ENCODE measurements around the gene LYAR. TPM values are rescaled to one million over a fixed set of nuclear protein-coding genes. Genes with fewer than 3 reads are reported as not detected.

LYAR gene
- total and polyA plus RNA-seq, 2 donors (not counting 3 experiments of a cell fraction or from before 2014, with no cell fraction given) = 4.2 to 24.6 TPM

DNA sequence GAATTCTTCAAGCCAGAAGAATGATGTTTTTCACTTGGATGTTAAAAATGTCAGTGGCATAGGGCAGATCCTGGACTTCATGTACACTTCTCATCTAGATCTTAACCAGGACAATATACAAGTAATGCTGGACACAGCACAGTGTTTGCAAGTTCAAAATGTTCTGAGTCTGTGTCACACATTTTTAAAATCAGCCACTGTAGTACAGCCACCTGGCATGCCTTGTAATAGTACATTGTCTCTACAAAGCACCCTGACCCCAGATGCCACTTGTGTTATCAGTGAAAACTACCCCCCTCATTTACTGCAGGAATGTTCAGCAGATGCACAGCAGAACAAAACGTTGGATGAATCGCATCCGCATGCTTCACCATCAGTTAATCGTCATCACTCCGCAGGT, 12.0 kb upstream of the LYAR start:
- intact Hi-C loops (cut with micrococcal nuclease) (no loop called here), dilution Hi-C loops (cut with MboI; ENCODE audit: extremely low pct_ligation_motif_present, low sequenced_read_pairs) (no loop called here)
- H2AFZ ChIP-seq (ENCODE audit: low read depth, low read length) = no peak overlapping the region
- peaks cover 2 to 18% of the 10 kb centered on the region in 2 experiments for H3K36me3 ChIP-seq (ENCODE audit: control insufficient read depth in 2 of 2, extremely low read depth in 1 of 2, insufficient read depth in 2 of 2, low read length in 2 of 2)
- no peaks in the 10 kb centered on the region for H4K20me1 ChIP-seq (replicated peaks; ENCODE audit: control insufficient read depth, extremely low read depth, insufficient read depth, low read length)
- H3K4me1 ChIP-seq (ENCODE audit: control insufficient read depth, extremely low read depth, insufficient read depth, low read length) = no peaks in the 10 kb centered on the region
- H3K9me1 ChIP-seq (replicated peaks; ENCODE audit: control insufficient read depth, extremely low read depth, insufficient read depth, low read length) = no peaks in the 10 kb centered on the region
- no peaks in the 10 kb centered on the region for H3K9me3 ChIP-seq (replicated peaks; ENCODE audit: control insufficient read depth, insufficient read depth, low read length)
- peaks cover 2% of the 10 kb centered on the region for H3K79me2 ChIP-seq (ENCODE audit: control insufficient read depth, insufficient read depth, low read length)
- no peaks in the 10 kb centered on the region for H3K27me3 ChIP-seq (ENCODE audit: control insufficient read depth in 2 of 2, insufficient read depth in 2 of 2, low read length in 2 of 2)
- no peak for DNase-seq (ENCODE audit: low read depth, low spot score)
- H3K4me2 ChIP-seq (ENCODE audit: insufficient read depth, low read length) = no peak overlapping the region
- CTCF ChIA-PET = interaction anchor here (1.2 kb wide), 1 partner anchor 15 kb away, joined by 3 read pairs; no protein-coding TSS in a partner anchor
- H3K4me3 ChIP-seq (replicated peaks in 1 of 3; ENCODE audit: insufficient read depth in 1 of 3, low read depth in 1 of 3, low read length in 3 of 3) = no peak overlapping the region
- POLR2A ChIA-PET = no interaction called here
- BruUV-seq (replicated peaks) = no TSS peak
- TF ChIP-seq FOS (IDR thresholded peaks at IDR 0.05; ENCODE audit: borderline replicate concordance, insufficient read depth, low read length) (no peak), EZH2 (IDR thresholded peaks at IDR 0.05; ENCODE audit: borderline replicate concordance, low read depth, low read length, severe bottlenecking) (no peak), POLR2A (IDR thresholded peaks at IDR 0.05; ENCODE audit: low read depth, low read length) (no peak), JUN (IDR thresholded peaks at IDR 0.05; ENCODE audit: borderline replicate concordance, insufficient read depth, insufficient read length, low read depth) (no peak), POLR2AphosphoS5 (IDR thresholded peaks at IDR 0.05; ENCODE audit: insufficient read depth, low read depth, low read length) (no peak), MYC (IDR thresholded peaks at IDR 0.05; ENCODE audit: low read depth, low read length) (no peak), GATA2 (IDR thresholded peaks at IDR 0.05; ENCODE audit: insufficient read depth, insufficient read length, low read depth, low read length) (no peak)
- TF ChIP-seq, protein P1, sequence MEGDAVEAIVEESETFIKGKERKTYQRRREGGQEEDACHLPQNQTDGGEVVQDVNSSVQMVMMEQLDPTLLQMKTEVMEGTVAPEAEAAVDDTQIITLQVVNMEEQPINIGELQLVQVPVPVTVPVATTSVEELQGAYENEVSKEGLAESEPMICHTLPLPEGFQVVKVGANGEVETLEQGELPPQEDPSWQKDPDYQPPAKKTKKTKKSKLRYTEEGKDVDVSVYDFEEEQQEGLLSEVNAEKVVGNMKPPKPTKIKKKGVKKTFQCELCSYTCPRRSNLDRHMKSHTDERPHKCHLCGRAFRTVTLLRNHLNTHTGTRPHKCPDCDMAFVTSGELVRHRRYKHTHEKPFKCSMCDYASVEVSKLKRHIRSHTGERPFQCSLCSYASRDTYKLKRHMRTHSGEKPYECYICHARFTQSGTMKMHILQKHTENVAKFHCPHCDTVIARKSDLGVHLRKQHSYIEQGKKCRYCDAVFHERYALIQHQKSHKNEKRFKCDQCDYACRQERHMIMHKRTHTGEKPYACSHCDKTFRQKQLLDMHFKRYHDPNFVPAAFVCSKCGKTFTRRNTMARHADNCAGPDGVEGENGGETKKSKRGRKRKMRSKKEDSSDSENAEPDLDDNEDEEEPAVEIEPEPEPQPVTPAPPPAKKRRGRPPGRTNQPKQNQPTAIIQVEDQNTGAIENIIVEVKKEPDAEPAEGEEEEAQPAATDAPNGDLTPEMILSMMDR (IDR thresholded peaks at IDR 0.05; ENCODE audit: extremely low read depth in 1 of 2, insufficient read depth in 1 of 2, low read depth in 1 of 2, low read length in 2 of 2) = no peak
- TF ChIP-seq, protein P2, sequence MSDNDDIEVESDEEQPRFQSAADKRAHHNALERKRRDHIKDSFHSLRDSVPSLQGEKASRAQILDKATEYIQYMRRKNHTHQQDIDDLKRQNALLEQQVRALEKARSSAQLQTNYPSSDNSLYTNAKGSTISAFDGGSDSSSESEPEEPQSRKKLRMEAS (IDR thresholded peaks at IDR 0.05; ENCODE audit: insufficient read depth, insufficient read length) = no peak
- no peak overlapping the region for H3K27ac ChIP-seq (ENCODE audit: insufficient read depth, low read depth, low read length)
- H3K9ac ChIP-seq (replicated peaks; ENCODE audit: extremely low read depth, insufficient read depth, low read length) = no peak overlapping the region
- no peak for FAIRE-seq
